ENCODE measurements around the gene GRIA1.
A peak's percentile ranks its signal among the peaks of the same experiment; 100 is the strongest.

The GRIA1 gene

GRCh38 chr5:153459051-153459743 is 31.3 kb upstream of the GRIA1 start:
- DNase-seq (ENCODE audit: low read depth), result no peak
- no peak for TF ChIP-seq CTCF (IDR thresholded peaks at IDR 0.05; ENCODE audit: low read length, missing control alignments)
- no peak overlapping the region for H3K4me3 ChIP-seq (replicated peaks; ENCODE audit: low read depth, low read length)

GRCh38 chr5:153460421-153460820 is 30.0 kb upstream of the GRIA1 start:
- no peak for DNase-seq (ENCODE audit: low read depth)
- H3K4me3 ChIP-seq (replicated peaks; ENCODE audit: low read depth, low read length), result no peak overlapping the region
- no peak for TF ChIP-seq CTCF (IDR thresholded peaks at IDR 0.05; ENCODE audit: low read length, missing control alignments)

- no peak overlapping the region for H3K4me3 ChIP-seq (replicated peaks; ENCODE audit: low read depth, low read length)
- TF ChIP-seq CTCF (IDR thresholded peaks at IDR 0.05; ENCODE audit: low read length, missing control alignments), result no peak
- no peak for DNase-seq (ENCODE audit: low read depth)
Observed at GRCh38 chr5:153461341-153461740, 29.1 kb upstream of the GRIA1 start.

DNA sequence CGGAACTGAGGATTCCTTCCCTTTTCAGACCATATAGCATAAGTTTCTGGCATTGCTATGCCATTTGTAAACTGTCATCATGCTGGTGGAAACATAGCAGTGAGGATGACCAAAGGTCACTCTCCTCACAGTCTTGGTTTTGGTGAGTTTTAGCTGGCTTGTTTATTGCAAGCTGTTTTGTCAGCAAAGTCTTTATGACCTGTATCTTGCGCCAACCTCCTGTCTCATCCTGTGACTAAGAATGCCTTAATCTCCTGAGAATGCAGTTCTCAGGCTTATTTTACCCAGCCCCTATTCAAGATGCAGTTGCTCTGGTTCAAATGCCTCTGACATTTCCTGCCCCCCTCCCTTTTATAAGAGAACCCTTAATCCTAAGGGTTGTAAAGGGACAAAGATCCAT is 26.7 kb upstream of the GRIA1 start:
- TF ChIP-seq CTCF (IDR thresholded peaks at IDR 0.05; ENCODE audit: low read length, missing control alignments), result no peak
- peak; percentile 33 for DNase-seq (ENCODE audit: low read depth)
- no peak overlapping the region for H3K4me3 ChIP-seq (replicated peaks; ENCODE audit: low read depth, low read length)

DNA sequence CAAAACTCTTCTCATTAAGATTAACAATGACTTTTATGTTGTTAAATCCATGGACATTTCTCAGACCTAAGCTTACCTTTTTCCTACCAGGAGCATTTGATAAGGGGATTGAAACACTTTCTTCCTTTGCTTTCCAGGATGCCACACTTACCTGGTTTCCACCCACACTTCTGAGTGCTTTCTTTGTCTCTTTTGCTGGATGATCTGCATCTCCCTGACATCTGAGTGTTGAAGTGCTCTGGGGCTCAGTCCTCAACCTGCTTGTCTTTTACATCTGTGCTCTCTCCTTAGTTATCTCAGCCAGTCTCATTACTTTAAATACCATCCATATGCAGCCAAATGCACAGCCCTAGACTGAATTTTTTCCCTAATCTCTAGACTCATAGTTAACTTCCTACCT is 22.9 kb upstream of the GRIA1 start:
- no peak overlapping the region for H3K4me3 ChIP-seq (replicated peaks; ENCODE audit: low read depth, low read length)
- no peak for TF ChIP-seq CTCF (IDR thresholded peaks at IDR 0.05; ENCODE audit: low read length, missing control alignments)
- DNase-seq (ENCODE audit: low read depth), result no peak

DNA sequence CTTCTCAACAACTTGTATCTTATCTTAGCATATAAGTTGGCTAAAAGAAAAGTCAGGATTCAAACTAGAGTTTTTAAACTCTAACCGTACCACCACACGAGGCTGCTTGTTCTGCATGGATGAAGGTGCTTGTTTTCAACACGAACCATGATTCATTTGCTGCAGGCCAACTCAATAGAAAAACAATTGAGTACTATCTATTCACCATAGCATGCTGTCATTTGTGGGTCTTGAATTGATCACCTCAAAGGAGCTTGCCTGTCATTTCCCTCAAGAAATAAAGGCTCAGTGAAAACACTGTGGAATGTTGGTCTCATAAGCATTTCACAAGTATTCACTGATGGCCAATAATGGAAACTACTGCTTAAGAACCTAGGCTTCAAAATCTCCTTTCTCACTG is 21.0 kb upstream of the GRIA1 start:
- TF ChIP-seq CTCF (IDR thresholded peaks at IDR 0.05; ENCODE audit: low read length, missing control alignments), result no peak
- no peak overlapping the region for H3K4me3 ChIP-seq (replicated peaks; ENCODE audit: low read depth, low read length)
- DNase-seq (ENCODE audit: low read depth), result no peak

- no peak for DNase-seq (ENCODE audit: low read depth)
- no peak for TF ChIP-seq CTCF (IDR thresholded peaks at IDR 0.05; ENCODE audit: low read length, missing control alignments)
- H3K4me3 ChIP-seq (replicated peaks; ENCODE audit: low read depth, low read length), result no peak overlapping the region
Observed at GRCh38 chr5:153470736-153471135, 19.7 kb upstream of the GRIA1 start.

All from fibroblast of pulmonary artery (primary cell).